IPS-15b (cell line): ENCODE results near the gene PI16.

Source experiments
- H3K27me3 ChIP-seq: one replicate; pipeline ENCODE4 v1.6.1; 2013; ENCODE audit warnings: low read length; ENCODE audit not compliant: control insufficient read depth, insufficient read depth
- H3K36me3 ChIP-seq: one replicate; pipeline ENCODE4 v1.6.1; 2013; ENCODE audit warnings: low read length; ENCODE audit not compliant: control insufficient read depth, insufficient read depth
- H3K4me1 ChIP-seq: one replicate; pipeline ENCODE4 v1.6.1; 2013; ENCODE audit warnings: mild to moderate bottlenecking, low read length; ENCODE audit not compliant: control insufficient read depth, insufficient read depth
- H3K4me3 ChIP-seq: one replicate; pipeline ENCODE4 v1.5.1; 2013; ENCODE audit warnings: low read depth, low read length
- H3K9ac ChIP-seq: one replicate; pipeline ENCODE4 v1.6.1; 2013; ENCODE audit warnings: low read depth, mild to moderate bottlenecking, low read length
- H3K9me3 ChIP-seq: one replicate; pipeline ENCODE4 v1.6.1; 2013; ENCODE audit warnings: mild to moderate bottlenecking, low read length; ENCODE audit not compliant: control insufficient read depth, insufficient read depth

PI16 gene

GRCh38 chr6:36917541-36918193, 36.9 kb upstream of the PI16 start:
- H3K36me3 ChIP-seq: no peaks in the 10 kb centered on the region

GRCh38 chr6:36920049-36920448, 34.5 kb upstream of the PI16 start:
- Histone ChIP-seq H3K9me3 (no peaks in the 10 kb centered on the region), H3K4me3 (no peak overlapping the region), H3K4me1 (no peaks in the 10 kb centered on the region), H3K9ac (no peak overlapping the region), H3K27me3 (no peaks in the 10 kb centered on the region), H3K36me3 (no peaks in the 10 kb centered on the region)

More at GRCh38 chr6:36917541-36918193, 36.9 kb upstream of the PI16 start:
- H3K4me1 ChIP-seq: peaks cover 2% of the 10 kb centered on the region
- H3K9ac ChIP-seq: no peak overlapping the region
- H3K4me3 ChIP-seq: no peak overlapping the region
- no peaks in the 10 kb centered on the region for H3K27me3 ChIP-seq
- no peaks in the 10 kb centered on the region for H3K9me3 ChIP-seq

GRCh38 chr6:36920546-36920945, 34.0 kb upstream of the PI16 start:
- Histone ChIP-seq H3K4me3 (no peak overlapping the region), H3K9ac (no peak overlapping the region), H3K36me3 (no peaks in the 10 kb centered on the region), H3K9me3 (no peaks in the 10 kb centered on the region), H3K27me3 (no peaks in the 10 kb centered on the region), H3K4me1 (no peaks in the 10 kb centered on the region)

GRCh38 chr6:36924131-36924530, 30.4 kb upstream of the PI16 start:
- Histone ChIP-seq H3K4me3 (no peak overlapping the region), H3K9me3 (no peaks in the 10 kb centered on the region), H3K4me1 (no peaks in the 10 kb centered on the region), H3K9ac (no peak overlapping the region), H3K27me3 (no peaks in the 10 kb centered on the region), H3K36me3 (no peaks in the 10 kb centered on the region)

- H3K4me1 ChIP-seq: no peaks in the 10 kb centered on the region
- H3K27me3 ChIP-seq: no peaks in the 10 kb centered on the region
- H3K9ac ChIP-seq: no peak overlapping the region
- H3K9me3 ChIP-seq: no peaks in the 10 kb centered on the region
- H3K36me3 ChIP-seq: no peaks in the 10 kb centered on the region
- H3K4me3 ChIP-seq: no peak overlapping the region
Observed at GRCh38 chr6:36924778-36925374, 29.7 kb upstream of the PI16 start.

GRCh38 chr6:36925809-36926208, 28.7 kb upstream of the PI16 start:
- no peaks in the 10 kb centered on the region for H3K4me1 ChIP-seq
- no peak overlapping the region for H3K9ac ChIP-seq
- no peaks in the 10 kb centered on the region for H3K27me3 ChIP-seq

GRCh38 chr6:36926708-36927513, 27.6 kb upstream of the PI16 start:
- Histone ChIP-seq H3K4me3 (no peak overlapping the region), H3K4me1 (no peaks in the 10 kb centered on the region), H3K9me3 (no peaks in the 10 kb centered on the region), H3K9ac (no peak overlapping the region), H3K27me3 (no peaks in the 10 kb centered on the region), H3K36me3 (no peaks in the 10 kb centered on the region)

More at GRCh38 chr6:36925809-36926208, 28.7 kb upstream of the PI16 start:
- Histone ChIP-seq H3K4me3 (no peak overlapping the region), H3K9me3 (no peaks in the 10 kb centered on the region), H3K36me3 (no peaks in the 10 kb centered on the region)

GRCh38 chr6:36927691-36928546, 26.6 kb upstream of the PI16 start:
- H3K4me1 ChIP-seq: no peaks in the 10 kb centered on the region
- no peak overlapping the region for H3K4me3 ChIP-seq
- no peak overlapping the region for H3K9ac ChIP-seq

GRCh38 chr6:36928547-36928918, 26.0 kb upstream of the PI16 start:
- H3K36me3 ChIP-seq: no peaks in the 10 kb centered on the region
- H3K9ac ChIP-seq: no peak overlapping the region
- H3K4me3 ChIP-seq: no peak overlapping the region
- no peaks in the 10 kb centered on the region for H3K27me3 ChIP-seq
- H3K9me3 ChIP-seq: no peaks in the 10 kb centered on the region
- H3K4me1 ChIP-seq: no peaks in the 10 kb centered on the region

More at GRCh38 chr6:36927691-36928546, 26.6 kb upstream of the PI16 start:
- Histone ChIP-seq H3K36me3 (no peaks in the 10 kb centered on the region), H3K27me3 (no peaks in the 10 kb centered on the region), H3K9me3 (no peaks in the 10 kb centered on the region)

- no peaks in the 10 kb centered on the region for H3K36me3 ChIP-seq
- no peak overlapping the region for H3K4me3 ChIP-seq
- H3K4me1 ChIP-seq: no peaks in the 10 kb centered on the region
- H3K9ac ChIP-seq: no peak overlapping the region
- no peaks in the 10 kb centered on the region for H3K27me3 ChIP-seq
- no peaks in the 10 kb centered on the region for H3K9me3 ChIP-seq
Observed at GRCh38 chr6:36929152-36929551, 25.4 kb upstream of the PI16 start.

- Histone ChIP-seq H3K4me3 (no peak overlapping the region), H3K4me1 (no peaks in the 10 kb centered on the region), H3K9me3 (no peaks in the 10 kb centered on the region)
Observed at GRCh38 chr6:36929607-36930006, 24.9 kb upstream of the PI16 start.

More at GRCh38 chr6:36929607-36930006, 24.9 kb upstream of the PI16 start:
- no peaks in the 10 kb centered on the region for H3K36me3 ChIP-seq
- H3K9ac ChIP-seq: no peak overlapping the region
- H3K27me3 ChIP-seq: no peaks in the 10 kb centered on the region
